WTC11 (cell line): Measurements from ENCODE around the gene PAGE4. TPM values are rescaled to one million over a fixed set of nuclear protein-coding genes. Genes with fewer than 3 reads are reported as not detected.

Source experiments
- ATAC-seq: fragments of 200-7000 bp; cut with Tn5 transposase; 2 replicates; pipeline ENCODE4 v1.10.0; 2021; ENCODE audit warnings: mild to moderate bottlenecking, moderate library complexity
- CTCF ChIA-PET: fragments of 300-600 bp; sonication (Branson Sonifier 250); formaldehyde crosslinking; loops from one replicate; lab custom pipeline; 2021; ENCODE audit warnings: antibody characterized with exemption; lab: Charles Lee
- POLR2A ChIA-PET: fragments of 350-600 bp; sonication (Branson Sonifier 250); formaldehyde crosslinking; loops from one replicate; lab custom pipeline; 2021; ENCODE audit warnings: antibody characterized with exemption; lab: Charles Lee
- DNase-seq: peaks from one replicate; pipeline ENCODE4 v3.0.0; 2021; ENCODE audit warnings: low spot score
- H3K27ac Mint-ChIP-seq: 2 replicates; pipeline ENCODE4 v1.8.0; 2021; ENCODE audit warnings: mixed read lengths
- H3K27me3 Mint-ChIP-seq: 2 replicates; pipeline ENCODE4 v1.8.0; 2021; ENCODE audit warnings: low read depth, mild to moderate bottlenecking, moderate library complexity, mixed read lengths
- H3K36me3 Mint-ChIP-seq: 2 replicates; pipeline ENCODE4 v1.8.0; 2021; ENCODE audit warnings: mixed read lengths
- H3K4me1 Mint-ChIP-seq: 2 replicates; pipeline ENCODE4 v1.8.0; 2022; ENCODE audit warnings: mixed read lengths
- H3K4me3 Mint-ChIP-seq: 2 replicates; pipeline ENCODE4 v1.8.0; 2021; ENCODE audit warnings: mild to moderate bottlenecking, moderate library complexity, mixed read lengths
- H3K9me3 Mint-ChIP-seq: 2 replicates; pipeline ENCODE4 v1.8.0; 2021; ENCODE audit warnings: mixed read lengths
- ELF4 ChIP-seq: sonication (generic); formaldehyde crosslinking; IDR thresholded peaks from 2 replicates; pipeline ENCODE4 v1.8.1; 2022; ENCODE audit warnings: low read depth, mild to moderate bottlenecking, moderate library complexity, missing genetic modification reagents
- ESRRA ChIP-seq: sonication (generic); formaldehyde crosslinking; IDR thresholded peaks from 2 replicates; pipeline ENCODE4 v1.8.1; 2022; ENCODE audit warnings: mild to moderate bottlenecking, missing genetic modification reagents, borderline replicate concordance
- FOXK1 ChIP-seq: sonication (generic); formaldehyde crosslinking; IDR thresholded peaks from 2 replicates; pipeline ENCODE4 v1.8.0; 2022; ENCODE audit warnings: mild to moderate bottlenecking, moderate library complexity, missing genetic modification reagents
- KAT7 ChIP-seq: sonication (generic); formaldehyde crosslinking; IDR thresholded peaks from 2 replicates; pipeline ENCODE4 v1.8.1; 2023; ENCODE audit warnings: missing genetic modification reagents, mild to moderate bottlenecking, borderline replicate concordance
- NFATC4 ChIP-seq: fragments of 250-450 bp; sonication (Bioruptor Pico); IDR thresholded peaks from 2 replicates; pipeline ENCODE4 v1.9.0; 2021; ENCODE audit warnings: mild to moderate bottlenecking
- PRRX2 ChIP-seq: fragments of 250-450 bp; sonication (Bioruptor Pico); IDR thresholded peaks from 2 replicates; pipeline ENCODE4 v1.8.0; 2021; ENCODE audit warnings: mild to moderate bottlenecking
- RELA ChIP-seq: sonication (generic); formaldehyde crosslinking; IDR thresholded peaks from 2 replicates; pipeline ENCODE4 v1.8.1; 2022; ENCODE audit warnings: missing genetic modification reagents, mild to moderate bottlenecking, borderline replicate concordance
- RORB ChIP-seq: fragments of 250-450 bp; sonication (Bioruptor Pico); IDR thresholded peaks from 2 replicates; pipeline ENCODE4 v1.9.0; 2021; ENCODE audit warnings: mild to moderate bottlenecking
- SMAD4 ChIP-seq: sonication (generic); formaldehyde crosslinking; IDR thresholded peaks from 2 replicates; pipeline ENCODE4 v1.8.0; 2022; ENCODE audit warnings: mild to moderate bottlenecking, missing genetic modification reagents
- SP1 ChIP-seq: sonication (generic); formaldehyde crosslinking; conservative IDR thresholded peaks from 2 replicates; pipeline ENCODE4 v1.8.1; 2022; ENCODE audit warnings: missing genetic modification reagents
- TP53 ChIP-seq: sonication (generic); formaldehyde crosslinking; IDR thresholded peaks from 2 replicates; pipeline ENCODE4 v1.8.1; 2023; ENCODE audit warnings: mild to moderate bottlenecking, missing genetic modification reagents
- ZNF423 ChIP-seq: fragments of 250-450 bp; sonication (Bioruptor Pico); IDR thresholded peaks from 2 replicates; pipeline ENCODE4 v2.1.2; 2022; ENCODE audit warnings: mild to moderate bottlenecking, moderate library complexity
- total RNA-seq: library from RNA; stranded (reverse); gene quantifications from 3 replicates; pipeline ENCODE4 v1.2.3, GENCODE V29; 2021
- TF ChIP-seq, protein P1 (sequence below): sonication (generic); formaldehyde crosslinking; IDR thresholded peaks from 2 replicates; pipeline ENCODE4 v1.8.0; 2022; ENCODE audit warnings: mild to moderate bottlenecking, missing genetic modification reagents
- TF ChIP-seq, protein P2 (sequence below): sonication (generic); formaldehyde crosslinking; IDR thresholded peaks from 2 replicates; pipeline ENCODE4 v1.8.0; 2023; ENCODE audit warnings: mild to moderate bottlenecking, missing genetic modification reagents
- TF ChIP-seq, protein P3 (sequence below): fragments of 250-450 bp; sonication (Bioruptor Pico); IDR thresholded peaks from 2 replicates; pipeline ENCODE4 v1.9.0; 2021; ENCODE audit warnings: mild to moderate bottlenecking
- TF ChIP-seq, protein P4 (sequence below): sonication (generic); formaldehyde crosslinking; IDR thresholded peaks from 2 replicates; pipeline ENCODE4 v1.8.1; 2023; ENCODE audit warnings: mild to moderate bottlenecking, missing genetic modification reagents, borderline replicate concordance
- TF ChIP-seq, protein P5 (sequence below): fragments of 250-450 bp; sonication (Bioruptor Pico); IDR thresholded peaks from 2 replicates; pipeline ENCODE4 v1.9.0; 2021; ENCODE audit warnings: mild to moderate bottlenecking
- TF ChIP-seq, protein P6 (sequence below): sonication (generic); formaldehyde crosslinking; IDR thresholded peaks from 2 replicates; pipeline ENCODE4 v1.8.1; 2023; ENCODE audit warnings: mild to moderate bottlenecking, moderate library complexity, missing genetic modification reagents

The PAGE4 gene
- total RNA-seq, 1 experiment from 2014 or later: not detected

DNA sequence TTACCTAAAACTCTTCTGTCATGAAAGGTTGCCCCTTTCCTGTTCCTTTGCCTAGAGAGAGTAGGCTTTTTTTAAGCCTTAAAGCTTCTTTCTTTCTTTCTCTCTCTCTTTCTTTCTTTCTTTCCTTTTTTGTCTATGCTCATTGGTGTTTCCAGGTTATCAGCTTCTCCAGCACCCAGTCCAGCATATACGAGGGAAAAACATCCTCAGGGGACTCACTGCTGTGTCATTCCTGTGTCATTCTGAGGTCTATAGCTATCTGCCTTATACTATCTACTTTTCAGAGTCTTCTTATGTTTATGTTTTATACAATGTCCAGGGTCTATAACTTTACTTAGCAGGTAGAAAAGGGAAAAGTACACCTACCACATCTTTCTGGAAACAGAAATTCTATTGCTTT, 39.6 kb downstream of the PAGE4 start (continued):
- TF ChIP-seq, protein P1, sequence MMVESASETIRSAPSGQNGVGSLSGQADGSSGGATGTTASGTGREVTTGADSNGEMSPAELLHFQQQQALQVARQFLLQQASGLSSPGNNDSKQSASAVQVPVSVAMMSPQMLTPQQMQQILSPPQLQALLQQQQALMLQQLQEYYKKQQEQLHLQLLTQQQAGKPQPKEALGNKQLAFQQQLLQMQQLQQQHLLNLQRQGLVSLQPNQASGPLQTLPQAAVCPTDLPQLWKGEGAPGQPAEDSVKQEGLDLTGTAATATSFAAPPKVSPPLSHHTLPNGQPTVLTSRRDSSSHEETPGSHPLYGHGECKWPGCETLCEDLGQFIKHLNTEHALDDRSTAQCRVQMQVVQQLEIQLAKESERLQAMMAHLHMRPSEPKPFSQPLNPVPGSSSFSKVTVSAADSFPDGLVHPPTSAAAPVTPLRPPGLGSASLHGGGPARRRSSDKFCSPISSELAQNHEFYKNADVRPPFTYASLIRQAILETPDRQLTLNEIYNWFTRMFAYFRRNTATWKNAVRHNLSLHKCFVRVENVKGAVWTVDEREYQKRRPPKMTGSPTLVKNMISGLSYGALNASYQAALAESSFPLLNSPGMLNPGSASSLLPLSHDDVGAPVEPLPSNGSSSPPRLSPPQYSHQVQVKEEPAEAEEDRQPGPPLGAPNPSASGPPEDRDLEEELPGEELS (CRISPR knock-in tag): no peak
- TF ChIP-seq KAT7 (CRISPR knock-in tag) (no peak), NFATC4 (CRISPR knock-in tag) (no peak), ESRRA (CRISPR knock-in tag) (no peak), SMAD4 (CRISPR knock-in tag) (no peak), ELF4 (CRISPR knock-in tag) (no peak)

DNA sequence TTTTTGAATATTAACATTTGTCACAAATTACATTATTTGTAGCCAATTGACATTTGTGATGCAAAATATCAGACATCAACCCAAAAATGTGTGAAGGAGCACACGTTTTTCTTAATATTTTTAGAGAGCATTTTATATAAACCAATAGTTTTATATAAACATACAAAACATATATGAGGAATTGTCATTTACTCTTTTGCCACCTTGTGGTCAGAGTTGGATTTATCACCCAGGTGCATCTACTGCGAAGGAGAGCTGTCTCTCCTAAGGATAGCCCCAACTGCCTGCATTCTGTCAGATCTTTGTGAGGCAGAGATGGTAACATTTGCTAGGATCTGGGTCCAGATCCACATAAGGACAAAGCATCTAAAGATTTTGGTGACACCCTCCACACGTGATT, 47.6 kb downstream of the PAGE4 start:
- no peaks in the 10 kb centered on the region for H3K36me3 Mint-ChIP-seq
- DNase-seq (no peak), ATAC-seq (no peak)
- peaks cover 15% of the 10 kb centered on the region for H3K27me3 Mint-ChIP-seq
- POLR2A ChIA-PET: no interaction called here
- H3K4me3 Mint-ChIP-seq: peak overlapping the region; percentile 22; the same call in 1 of the 2 replicates
- no peaks in the 10 kb centered on the region for H3K9me3 Mint-ChIP-seq
- no peak overlapping the region for H3K27ac Mint-ChIP-seq
- peaks cover 18% of the 10 kb centered on the region for H3K4me1 Mint-ChIP-seq
- CTCF ChIA-PET: interaction anchor here (0.6 to 1.4 kb wide), 11 partner anchors 16 to 567 kb away, joined by 3 to 13 read pairs (median 4); partner anchors contain the start of gene CLCN5
- TF ChIP-seq, protein P2, sequence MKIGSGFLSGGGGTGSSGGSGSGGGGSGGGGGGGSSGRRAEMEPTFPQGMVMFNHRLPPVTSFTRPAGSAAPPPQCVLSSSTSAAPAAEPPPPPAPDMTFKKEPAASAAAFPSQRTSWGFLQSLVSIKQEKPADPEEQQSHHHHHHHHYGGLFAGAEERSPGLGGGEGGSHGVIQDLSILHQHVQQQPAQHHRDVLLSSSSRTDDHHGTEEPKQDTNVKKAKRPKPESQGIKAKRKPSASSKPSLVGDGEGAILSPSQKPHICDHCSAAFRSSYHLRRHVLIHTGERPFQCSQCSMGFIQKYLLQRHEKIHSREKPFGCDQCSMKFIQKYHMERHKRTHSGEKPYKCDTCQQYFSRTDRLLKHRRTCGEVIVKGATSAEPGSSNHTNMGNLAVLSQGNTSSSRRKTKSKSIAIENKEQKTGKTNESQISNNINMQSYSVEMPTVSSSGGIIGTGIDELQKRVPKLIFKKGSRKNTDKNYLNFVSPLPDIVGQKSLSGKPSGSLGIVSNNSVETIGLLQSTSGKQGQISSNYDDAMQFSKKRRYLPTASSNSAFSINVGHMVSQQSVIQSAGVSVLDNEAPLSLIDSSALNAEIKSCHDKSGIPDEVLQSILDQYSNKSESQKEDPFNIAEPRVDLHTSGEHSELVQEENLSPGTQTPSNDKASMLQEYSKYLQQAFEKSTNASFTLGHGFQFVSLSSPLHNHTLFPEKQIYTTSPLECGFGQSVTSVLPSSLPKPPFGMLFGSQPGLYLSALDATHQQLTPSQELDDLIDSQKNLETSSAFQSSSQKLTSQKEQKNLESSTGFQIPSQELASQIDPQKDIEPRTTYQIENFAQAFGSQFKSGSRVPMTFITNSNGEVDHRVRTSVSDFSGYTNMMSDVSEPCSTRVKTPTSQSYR (CRISPR knock-in tag): no peak
- TF ChIP-seq, protein P3, sequence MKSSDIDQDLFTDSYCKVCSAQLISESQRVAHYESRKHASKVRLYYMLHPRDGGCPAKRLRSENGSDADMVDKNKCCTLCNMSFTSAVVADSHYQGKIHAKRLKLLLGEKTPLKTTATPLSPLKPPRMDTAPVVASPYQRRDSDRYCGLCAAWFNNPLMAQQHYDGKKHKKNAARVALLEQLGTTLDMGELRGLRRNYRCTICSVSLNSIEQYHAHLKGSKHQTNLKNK (CRISPR knock-in tag): no peak
- TF ChIP-seq TP53 (CRISPR knock-in tag) (no peak), FOXK1 (no peak), RORB (CRISPR knock-in tag) (no peak), SP1 (CRISPR knock-in tag) (no peak), NFATC4 (CRISPR knock-in tag) (no peak), ZNF423 (CRISPR knock-in tag) (no peak), PRRX2 (CRISPR knock-in tag) (no peak), ESRRA (CRISPR knock-in tag) (no peak), RELA (no peak)
- TF ChIP-seq, protein P4, sequence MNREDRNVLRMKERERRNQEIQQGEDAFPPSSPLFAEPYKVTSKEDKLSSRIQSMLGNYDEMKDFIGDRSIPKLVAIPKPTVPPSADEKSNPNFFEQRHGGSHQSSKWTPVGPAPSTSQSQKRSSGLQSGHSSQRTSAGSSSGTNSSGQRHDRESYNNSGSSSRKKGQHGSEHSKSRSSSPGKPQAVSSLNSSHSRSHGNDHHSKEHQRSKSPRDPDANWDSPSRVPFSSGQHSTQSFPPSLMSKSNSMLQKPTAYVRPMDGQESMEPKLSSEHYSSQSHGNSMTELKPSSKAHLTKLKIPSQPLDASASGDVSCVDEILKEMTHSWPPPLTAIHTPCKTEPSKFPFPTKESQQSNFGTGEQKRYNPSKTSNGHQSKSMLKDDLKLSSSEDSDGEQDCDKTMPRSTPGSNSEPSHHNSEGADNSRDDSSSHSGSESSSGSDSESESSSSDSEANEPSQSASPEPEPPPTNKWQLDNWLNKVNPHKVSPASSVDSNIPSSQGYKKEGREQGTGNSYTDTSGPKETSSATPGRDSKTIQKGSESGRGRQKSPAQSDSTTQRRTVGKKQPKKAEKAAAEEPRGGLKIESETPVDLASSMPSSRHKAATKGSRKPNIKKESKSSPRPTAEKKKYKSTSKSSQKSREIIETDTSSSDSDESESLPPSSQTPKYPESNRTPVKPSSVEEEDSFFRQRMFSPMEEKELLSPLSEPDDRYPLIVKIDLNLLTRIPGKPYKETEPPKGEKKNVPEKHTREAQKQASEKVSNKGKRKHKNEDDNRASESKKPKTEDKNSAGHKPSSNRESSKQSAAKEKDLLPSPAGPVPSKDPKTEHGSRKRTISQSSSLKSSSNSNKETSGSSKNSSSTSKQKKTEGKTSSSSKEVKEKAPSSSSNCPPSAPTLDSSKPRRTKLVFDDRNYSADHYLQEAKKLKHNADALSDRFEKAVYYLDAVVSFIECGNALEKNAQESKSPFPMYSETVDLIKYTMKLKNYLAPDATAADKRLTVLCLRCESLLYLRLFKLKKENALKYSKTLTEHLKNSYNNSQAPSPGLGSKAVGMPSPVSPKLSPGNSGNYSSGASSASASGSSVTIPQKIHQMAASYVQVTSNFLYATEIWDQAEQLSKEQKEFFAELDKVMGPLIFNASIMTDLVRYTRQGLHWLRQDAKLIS (CRISPR knock-in tag): no peak
- TF ChIP-seq, protein P5, sequence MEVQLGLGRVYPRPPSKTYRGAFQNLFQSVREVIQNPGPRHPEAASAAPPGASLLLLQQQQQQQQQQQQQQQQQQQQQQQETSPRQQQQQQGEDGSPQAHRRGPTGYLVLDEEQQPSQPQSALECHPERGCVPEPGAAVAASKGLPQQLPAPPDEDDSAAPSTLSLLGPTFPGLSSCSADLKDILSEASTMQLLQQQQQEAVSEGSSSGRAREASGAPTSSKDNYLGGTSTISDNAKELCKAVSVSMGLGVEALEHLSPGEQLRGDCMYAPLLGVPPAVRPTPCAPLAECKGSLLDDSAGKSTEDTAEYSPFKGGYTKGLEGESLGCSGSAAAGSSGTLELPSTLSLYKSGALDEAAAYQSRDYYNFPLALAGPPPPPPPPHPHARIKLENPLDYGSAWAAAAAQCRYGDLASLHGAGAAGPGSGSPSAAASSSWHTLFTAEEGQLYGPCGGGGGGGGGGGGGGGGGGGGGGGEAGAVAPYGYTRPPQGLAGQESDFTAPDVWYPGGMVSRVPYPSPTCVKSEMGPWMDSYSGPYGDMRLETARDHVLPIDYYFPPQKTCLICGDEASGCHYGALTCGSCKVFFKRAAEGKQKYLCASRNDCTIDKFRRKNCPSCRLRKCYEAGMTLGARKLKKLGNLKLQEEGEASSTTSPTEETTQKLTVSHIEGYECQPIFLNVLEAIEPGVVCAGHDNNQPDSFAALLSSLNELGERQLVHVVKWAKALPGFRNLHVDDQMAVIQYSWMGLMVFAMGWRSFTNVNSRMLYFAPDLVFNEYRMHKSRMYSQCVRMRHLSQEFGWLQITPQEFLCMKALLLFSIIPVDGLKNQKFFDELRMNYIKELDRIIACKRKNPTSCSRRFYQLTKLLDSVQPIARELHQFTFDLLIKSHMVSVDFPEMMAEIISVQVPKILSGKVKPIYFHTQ (CRISPR knock-in tag): no peak
- TF ChIP-seq, protein P6, sequence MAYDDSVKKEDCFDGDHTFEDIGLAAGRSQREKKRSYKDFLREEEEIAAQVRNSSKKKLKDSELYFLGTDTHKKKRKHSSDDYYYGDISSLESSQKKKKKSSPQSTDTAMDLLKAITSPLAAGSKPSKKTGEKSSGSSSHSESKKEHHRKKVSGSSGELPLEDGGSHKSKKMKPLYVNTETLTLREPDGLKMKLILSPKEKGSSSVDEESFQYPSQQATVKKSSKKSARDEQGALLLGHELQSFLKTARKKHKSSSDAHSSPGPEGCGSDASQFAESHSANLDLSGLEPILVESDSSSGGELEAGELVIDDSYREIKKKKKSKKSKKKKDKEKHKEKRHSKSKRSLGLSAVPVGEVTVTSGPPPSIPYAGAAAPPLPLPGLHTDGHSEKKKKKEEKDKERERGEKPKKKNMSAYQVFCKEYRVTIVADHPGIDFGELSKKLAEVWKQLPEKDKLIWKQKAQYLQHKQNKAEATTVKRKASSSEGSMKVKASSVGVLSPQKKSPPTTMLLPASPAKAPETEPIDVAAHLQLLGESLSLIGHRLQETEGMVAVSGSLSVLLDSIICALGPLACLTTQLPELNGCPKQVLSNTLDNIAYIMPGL (CRISPR knock-in tag): no peak
